H54 (cell line): ENCODE results near the gene CHRNA4.

ENCODE experiments used
- DNase-seq: peaks from one replicate; pipeline ENCODE4 v3.0.0; 2011; ENCODE audit warnings: low spot score, mixed read lengths; ENCODE audit not compliant: insufficient read length
- FAIRE-seq: peaks from 3 replicates; lab custom pipeline; 2011; peaks lifted over from hg19 to GRCh38; lab: Jason Lieb, UNC
- POLR2A ChIP-seq: IDR thresholded peaks from 2 replicates; pipeline ENCODE4 v1.6.1; 2011; ENCODE audit warnings: low read depth, mild to moderate bottlenecking, low read length

Gene CHRNA4

GRCh38 chr20:63360850-63361518 is at the start of gene CHRNA4:
Gene CHRNA4, minus strand, starts transcription at chr20:63361349. Its CDS starts 184 bp downstream, at chr20:63361165.
- DNase-seq (no peak), FAIRE-seq (no peak)
- no peak for TF ChIP-seq POLR2A

GRCh38 chr20:63409834-63410435 is 48.8 kb upstream of the CHRNA4 start:
- DNase-seq = no peak
- FAIRE-seq = no peak
- no peak for TF ChIP-seq POLR2A

- FAIRE-seq = no peak
- TF ChIP-seq POLR2A = no peak
- no peak for DNase-seq
Measured at GRCh38 chr20:63409066-63409833, 48.1 kb upstream of the CHRNA4 start.

GRCh38 chr20:63408684-63409046 is 47.5 kb upstream of the CHRNA4 start:
- TF ChIP-seq POLR2A = no peak
- no peak for FAIRE-seq
- no peak for DNase-seq

- TF ChIP-seq POLR2A = no peak
- DNase-seq = no peak
- FAIRE-seq = no peak
Measured at GRCh38 chr20:63407928-63408683, 47.0 kb upstream of the CHRNA4 start.

GRCh38 chr20:63406617-63407245 is 45.6 kb upstream of the CHRNA4 start:
- no peak for TF ChIP-seq POLR2A
- DNase-seq (no peak), FAIRE-seq (no peak)

- no peak for FAIRE-seq
- DNase-seq = no peak
Measured at GRCh38 chr20:63406011-63406410, 44.9 kb upstream of the CHRNA4 start.

GRCh38 chr20:63405102-63405730 is 44.1 kb upstream of the CHRNA4 start:
- FAIRE-seq (no peak), DNase-seq (no peak)
- no peak for TF ChIP-seq POLR2A

More at GRCh38 chr20:63406011-63406410, 44.9 kb upstream of the CHRNA4 start:
- TF ChIP-seq POLR2A = no peak

- FAIRE-seq = no peak
- TF ChIP-seq POLR2A = no peak
- no peak for DNase-seq
Measured at GRCh38 chr20:63404129-63405085, 43.3 kb upstream of the CHRNA4 start.

GRCh38 chr20:63403403-63404105 is 42.4 kb upstream of the CHRNA4 start:
- no peak for TF ChIP-seq POLR2A
- DNase-seq (no peak), FAIRE-seq (no peak)

- FAIRE-seq = no peak
- no peak for TF ChIP-seq POLR2A
- DNase-seq = no peak
Measured at GRCh38 chr20:63402860-63403220, 41.7 kb upstream of the CHRNA4 start.
